Cardiac muscle cell (in vitro differentiated cells and primary cell): Measurements from ENCODE around the gene LHX1. TPM values are rescaled to one million over a fixed set of nuclear protein-coding genes. Genes with fewer than 3 reads are reported as not detected.

Experiments
- DNase-seq, 2 donors: peaks; one replicate each; pipeline versions ENCODE4 v3.0.0 to v3.0.0-alpha.2; 2010 to 2017; ENCODE audit warnings: low read depth in 1 of 2, low spot score in 1 of 2
- H3K27ac ChIP-seq: fragments of 200-600 bp; sonication (generic); 2 replicates; pipeline ENCODE4 v1.5.1; 2016
- H3K27me3 ChIP-seq: fragments of 200-600 bp; sonication (generic); 2 replicates; pipeline ENCODE4 v1.6.0; 2016; ENCODE audit warnings: control low read depth
- H3K36me3 ChIP-seq: fragments of 200-600 bp; sonication (generic); 2 replicates; pipeline ENCODE4 v1.5.1; 2016; ENCODE audit warnings: control low read depth
- H3K4me1 ChIP-seq: fragments of 200-600 bp; sonication (generic); 2 replicates; pipeline ENCODE4 v1.8.1; 2017; ENCODE audit warnings: low read depth, mild to moderate bottlenecking, mixed run types
- H3K4me3 ChIP-seq: fragments of 200-600 bp; sonication (generic); 2 replicates; pipeline ENCODE4 v1.5.1; 2016; ENCODE audit warnings: mild to moderate bottlenecking
- H3K9me3 ChIP-seq: fragments of 200-600 bp; sonication (generic); 2 replicates; pipeline ENCODE4 v1.5.1; 2017; ENCODE audit warnings: low read depth, mild to moderate bottlenecking, control low read depth
- CTCF ChIP-seq: IDR thresholded peaks from 2 replicates; pipeline ENCODE4 v1.5.1; 2012; ENCODE audit warnings: low read depth, mild to moderate bottlenecking, low read length
- polyA plus RNA-seq: library from polyadenylated mRNA; unstranded; fragments of >200 nt; fragmentation: Nextera tagmentation; extraction: Ambion mirVana; gene quantifications from 2 replicates; pipeline ENCODE4 v1.2.1, GENCODE V29; 2016
- total RNA-seq: library from RNA; depleted of rRNA; stranded (reverse); fragments of >200 nt; gene quantifications from 2 replicates; pipeline ENCODE4 v1.2.3, GENCODE V29; 2016

LHX1 gene
- total and polyA plus RNA-seq, 2 experiments from 2014 or later: 3.1 to 4.1 TPM

- Histone ChIP-seq H3K36me3 (no peaks in the 10 kb centered on the region), H3K4me1 (peaks cover 9% of the 10 kb centered on the region), H3K4me3 (peak overlapping the region; percentile 27), H3K27me3 (peaks cover 100% of the 10 kb centered on the region), H3K9me3 (no peaks in the 10 kb centered on the region), H3K27ac (no peak overlapping the region)
- DNase-seq: peak; percentile 17 to 49
- no peak for TF ChIP-seq CTCF
Measured at GRCh38 chr17:36942019-36942599, 4.8 kb downstream of the LHX1 start.

GRCh38 chr17:36942631-36943125, 5.4 kb downstream of the LHX1 start:
- no peaks in the 10 kb centered on the region for H3K36me3 ChIP-seq
- DNase-seq: no peak
- H3K9me3 ChIP-seq: no peaks in the 10 kb centered on the region
- H3K4me1 ChIP-seq: peaks cover 5% of the 10 kb centered on the region
- peaks cover 100% of the 10 kb centered on the region for H3K27me3 ChIP-seq
- TF ChIP-seq CTCF: no peak
- H3K4me3 ChIP-seq: peak overlapping the region; percentile 27
- H3K27ac ChIP-seq: no peak overlapping the region

GRCh38 chr17:36943250-36944191, 6.2 kb downstream of the LHX1 start:
- H3K4me1 ChIP-seq: peaks cover 9% of the 10 kb centered on the region
- peaks cover 91% of the 10 kb centered on the region for H3K27me3 ChIP-seq
- no peak for DNase-seq
- no peak overlapping the region for H3K4me3 ChIP-seq
- no peak for TF ChIP-seq CTCF
- no peak overlapping the region for H3K27ac ChIP-seq
- no peaks in the 10 kb centered on the region for H3K36me3 ChIP-seq
- no peaks in the 10 kb centered on the region for H3K9me3 ChIP-seq

- Histone ChIP-seq H3K27me3 (peaks cover 81% of the 10 kb centered on the region), H3K4me3 (no peak overlapping the region), H3K9me3 (no peaks in the 10 kb centered on the region), H3K27ac (no peak overlapping the region), H3K36me3 (no peaks in the 10 kb centered on the region), H3K4me1 (peaks cover 9% of the 10 kb centered on the region)
- no peak for DNase-seq
- no peak for TF ChIP-seq CTCF
Measured at GRCh38 chr17:36944553-36944952, 7.3 kb downstream of the LHX1 start.

- Histone ChIP-seq H3K4me1 (peaks cover 9% of the 10 kb centered on the region), H3K27me3 (peaks cover 75% of the 10 kb centered on the region), H3K36me3 (no peaks in the 10 kb centered on the region), H3K4me3 (no peak overlapping the region), H3K27ac (no peak overlapping the region), H3K9me3 (no peaks in the 10 kb centered on the region)
- DNase-seq: no peak
- TF ChIP-seq CTCF: no peak
Measured at GRCh38 chr17:36945140-36945539, 7.9 kb downstream of the LHX1 start.
